IMR-90 (cell line): ENCODE data around the gene L3MBTL4. TPM values are rescaled to one million over a fixed set of nuclear protein-coding genes. Genes with fewer than 3 reads are reported as not detected.

Experiments
- ATAC-seq: fragments of 200-7000 bp; cut with Tn5 transposase; 2 replicates; pipeline ENCODE4 v1.9.1; 2020; ENCODE audit warnings: low read depth, mild to moderate bottlenecking, moderate library complexity
- BruUV-seq: library from RNA; stranded (reverse); fragments of 400-500 nt; replicated peaks from 2 replicates; lab custom pipeline; 2021; lab: Mats Ljungman, UMichigan
- CTCF ChIA-PET: fragments of 300-600 bp; formaldehyde crosslinking; extraction: SDS; loops from one replicate; lab custom pipeline; 2021; ENCODE audit warnings: antibody characterized with exemption; lab: Yijun Ruan, JAX
- POLR2A ChIA-PET: fragments of 300-600 bp; sonication (Branson Sonifier 250); formaldehyde crosslinking; loops from one replicate; lab custom pipeline; 2022; ENCODE audit warnings: antibody characterized with exemption; ENCODE audit not compliant: unreplicated experiment; lab: Charles Lee
- DNase-seq: peaks from one replicate; pipeline ENCODE4 v3.0.0; 2013
- H2AFZ ChIP-seq: replicated peaks from 2 replicates; pipeline ENCODE3; 2013; ENCODE audit warnings: low read length, mild to moderate bottlenecking; ENCODE audit not compliant: poor library complexity
- H2AK5ac ChIP-seq: 2 replicates; pipeline ENCODE4 v1.6.1; 2013; ENCODE audit warnings: low read depth, low read length, inconsistent platforms
- H2AK9ac ChIP-seq: replicated peaks from 2 replicates; pipeline ENCODE3; 2013; ENCODE audit warnings: mild to moderate bottlenecking, low read depth, low read length, moderate library complexity; ENCODE audit not compliant: poor library complexity
- H2BK120ac ChIP-seq: 2 replicates; pipeline ENCODE4 v1.6.1; 2013; ENCODE audit warnings: low read depth, low read length, inconsistent platforms
- H2BK15ac ChIP-seq: 3 replicates; pipeline ENCODE4 v1.6.1; 2013; ENCODE audit warnings: low read depth, low read length, inconsistent platforms
- H2BK20ac ChIP-seq: 2 replicates; pipeline ENCODE4 v1.6.1; 2013; ENCODE audit warnings: low read depth, mild to moderate bottlenecking, inconsistent platforms, low read length, moderate library complexity
- H2BK5ac ChIP-seq: 2 replicates; pipeline ENCODE4 v1.6.1; 2013; ENCODE audit warnings: mild to moderate bottlenecking, low read depth, low read length, inconsistent platforms; ENCODE audit not compliant: poor library complexity, severe bottlenecking
- H3K14ac ChIP-seq: replicated peaks from 2 replicates; pipeline ENCODE4 v1.6.1; 2013; ENCODE audit warnings: low read depth, low read length, inconsistent platforms
- H3K18ac ChIP-seq: 2 replicates; pipeline ENCODE4 v1.6.1; 2013; ENCODE audit warnings: low read depth, low read length, control low read depth
- H3K23ac ChIP-seq: 2 replicates; pipeline ENCODE4 v1.6.1; 2013; ENCODE audit warnings: low read depth, low read length, inconsistent platforms
- H3K27ac ChIP-seq: 2 replicates; pipeline ENCODE4 v1.5.1; 2013; ENCODE audit warnings: mild to moderate bottlenecking, control low read depth, low read length; ENCODE audit not compliant: insufficient read depth
- H3K27me3 ChIP-seq: 2 replicates; pipeline ENCODE4 v1.6.1; 2013; ENCODE audit warnings: low read length; ENCODE audit not compliant: control insufficient read depth, insufficient read depth
- H3K36me3 ChIP-seq: 2 replicates; pipeline ENCODE4 v1.6.1; 2013; ENCODE audit warnings: low read length, mixed read lengths; ENCODE audit not compliant: control insufficient read depth, insufficient read depth
- H3K4ac ChIP-seq: 2 replicates; pipeline ENCODE4 v1.6.1; 2013; ENCODE audit warnings: low read depth, low read length, inconsistent platforms
- H3K4me1 ChIP-seq: 2 replicates; pipeline ENCODE4 v1.6.1; 2013; ENCODE audit warnings: low read length, mixed read lengths; ENCODE audit not compliant: control insufficient read depth, insufficient read depth
- H3K4me2 ChIP-seq: 2 replicates; pipeline ENCODE4 v1.6.1; 2013; ENCODE audit warnings: low read depth, mild to moderate bottlenecking, control low read depth, low read length, moderate library complexity
- H3K4me3 ChIP-seq: 2 replicates; pipeline ENCODE4 v1.5.1; 2013; ENCODE audit warnings: low read depth, mild to moderate bottlenecking, control low read depth, low read length, moderate library complexity; ENCODE audit not compliant: insufficient read depth
- H3K56ac ChIP-seq: 2 replicates; pipeline ENCODE4 v1.6.1; 2013; ENCODE audit warnings: low read length, inconsistent platforms; ENCODE audit not compliant: insufficient read depth; ENCODE audit errors: extremely low read depth
- H3K79me1 ChIP-seq, 2 experiments: 2 replicates each; pipeline ENCODE4 v1.6.1; 2013; ENCODE audit warnings: low read length in 2 of 2, inconsistent platforms in 1 of 2, low read depth in 1 of 2
- H3K9ac ChIP-seq: 2 replicates; pipeline ENCODE4 v1.6.1; 2013; ENCODE audit warnings: low read depth, low read length, control low read depth
- H3K9me1 ChIP-seq: 2 replicates; pipeline ENCODE4 v1.6.1; 2013; ENCODE audit warnings: low read length, inconsistent platforms; ENCODE audit not compliant: insufficient read depth
- H3K9me3 ChIP-seq: 2 replicates; pipeline ENCODE4 v1.6.1; 2013; ENCODE audit warnings: low read length; ENCODE audit not compliant: control insufficient read depth, insufficient read depth
- H4K20me1 ChIP-seq: 2 replicates; pipeline ENCODE4 v1.6.1; 2013; ENCODE audit warnings: low read length, inconsistent platforms; ENCODE audit not compliant: insufficient read depth
- H4K5ac ChIP-seq: 2 replicates; pipeline ENCODE4 v1.6.1; 2013; ENCODE audit warnings: mild to moderate bottlenecking, low read depth, low read length, control low read depth
- H4K8ac ChIP-seq, 2 experiments: 2 replicates each; pipeline ENCODE4 v1.6.1; 2013; ENCODE audit warnings: low read depth in 2 of 2, low read length in 2 of 2, control low read depth in 1 of 2, inconsistent platforms in 1 of 2
- H4K91ac ChIP-seq: 2 replicates; pipeline ENCODE4 v1.6.1; 2013; ENCODE audit warnings: low read depth, low read length, inconsistent platforms; ENCODE audit not compliant: insufficient read depth
- MAZ ChIP-seq: IDR thresholded peaks from 2 replicates; pipeline ENCODE4 v1.6.1; 2012; ENCODE audit warnings: low read depth, mild to moderate bottlenecking, low read length, improper control_type of control experiment, moderate library complexity, borderline replicate concordance
- RCOR1 ChIP-seq: IDR thresholded peaks from 2 replicates; pipeline ENCODE4 v1.6.1; 2012; ENCODE audit warnings: mild to moderate bottlenecking, low read length, improper control_type of control experiment; ENCODE audit not compliant: insufficient replicate concordance
- SMC3 ChIP-seq: fragments of 150-350 bp; IDR thresholded peaks from 2 replicates; pipeline ENCODE4 v1.6.1; 2016; ENCODE audit warnings: low read depth, mild to moderate bottlenecking, antibody characterized with exemption, low read length, moderate library complexity
- WGBS, 2 experiments: methylation state at CpG; one replicate each; pipeline versions ENCODE4 v1.1.5 to v1.1.7; 2013; ENCODE audit warnings: missing lambda C conversion rate in 2 of 2; ENCODE audit not compliant: insufficient read length in 1 of 2; ENCODE audit errors: extremely low coverage in 2 of 2; 5-methylcytosine and 5-hydroxymethylcytosine counted together
- dilution Hi-C: fragments of 300-500 bp; cut with HindIII; formaldehyde crosslinking; loops from one replicate; pipeline ENCODE4 v1.14.3; 2018; ENCODE audit warnings: low sequenced_read_pairs; ENCODE audit not compliant: unreplicated experiment
- in situ Hi-C: fragments of 300-500 bp; cut with MboI; formaldehyde crosslinking; loops from 3 replicates; pipeline ENCODE4 v1.14.3; 2019; ENCODE audit warnings: low sequenced_read_pairs, inconsistent platforms, mixed read lengths
- intact Hi-C: fragments of 100-400 bp; cut with micrococcal nuclease; formaldehyde crosslinking; loops from 2 replicates; pipeline ENCODE4 v1.10.0; 2022
- polyA plus RNA-seq, 3 experiments: library from polyadenylated mRNA; depleted of rRNA; stranded (reverse); fragments of >200 nt; gene quantifications; 2 replicates each; pipeline ENCODE4 v1.2.3, GENCODE V29; 2012; ENCODE audit warnings: low replicate concordance in 1 of 3
- total RNA-seq: library from RNA; depleted of rRNA; stranded (reverse); fragments of >200 nt; gene quantifications from 2 replicates; pipeline ENCODE4 v1.2.3, GENCODE V29; 2012
- TF ChIP-seq, protein P1 (sequence below): fragments of 150-350 bp; IDR thresholded peaks from 2 replicates; pipeline ENCODE4 v1.6.1; 2016; ENCODE audit warnings: low read depth, mild to moderate bottlenecking, low read length, moderate library complexity, borderline replicate concordance
- TF ChIP-seq, protein P2 (sequence below): conservative IDR thresholded peaks from 2 replicates; pipeline ENCODE4 v1.5.1; 2012; ENCODE audit warnings: mild to moderate bottlenecking, low read depth, low read length, improper control_type of control experiment
- TF ChIP-seq, protein P3 (sequence below): fragments of 150-350 bp; IDR thresholded peaks from 2 replicates; pipeline ENCODE4 v1.6.1; 2017; ENCODE audit warnings: mild to moderate bottlenecking, antibody characterized with exemption, low read length, low read depth

The L3MBTL4 gene
- total and polyA plus RNA-seq, 2 of the 4 experiments (the other 2 are of a cell fraction) = under 0.01 to 0.02 TPM

DNA sequence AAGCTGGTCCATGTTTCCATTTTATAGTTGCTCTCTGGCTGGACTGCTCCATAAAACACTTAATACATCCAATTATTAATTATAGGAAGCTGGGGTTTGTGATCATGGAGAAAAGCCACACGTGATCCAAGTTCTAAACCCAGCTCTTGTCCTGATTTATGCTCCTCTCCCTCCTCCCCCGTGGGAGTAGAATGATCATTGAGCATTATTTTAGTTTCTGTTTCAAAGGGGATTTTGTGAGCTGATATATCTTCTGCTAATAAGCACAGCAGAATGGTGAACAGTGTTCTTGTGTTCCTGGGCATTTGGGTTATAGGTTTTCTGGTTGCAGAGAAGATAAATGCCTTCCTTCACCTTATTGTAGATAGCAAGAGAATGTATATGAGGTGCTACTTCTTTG is 383.7 kb downstream of the L3MBTL4 start:
- dilution Hi-C loops (no loop called here), intact Hi-C loops (no loop called here), in situ Hi-C loops (no loop called here)
- ChIA-PET CTCF (interaction anchor here (0.9 kb wide), 1 partner anchor 13 kb away, joined by 4 read pairs; no protein-coding TSS in a partner anchor), POLR2A (no interaction called here)
- DNase-seq (peak; percentile 12), ATAC-seq (0 out of 2 replicates have a peak, but pooled peaks have one; percentile 21)
- no peaks in the 10 kb centered on the region for H3K79me1 ChIP-seq
- no peaks in the 10 kb centered on the region for H4K20me1 ChIP-seq
- no peak overlapping the region for H2AK5ac ChIP-seq
- no peak overlapping the region for H2BK120ac ChIP-seq
- H3K9me1 ChIP-seq = no peaks in the 10 kb centered on the region
- no peaks in the 10 kb centered on the region for H3K27me3 ChIP-seq
- H3K4ac ChIP-seq = no peak overlapping the region
- H3K56ac ChIP-seq = no peak overlapping the region
- no peak overlapping the region for H4K8ac ChIP-seq
- no peak overlapping the region for H2BK15ac ChIP-seq
- no peak overlapping the region for H3K23ac ChIP-seq
- no peak overlapping the region for H3K27ac ChIP-seq
- peak overlapping the region; percentile 74; the same call in 1 of the 2 replicates for H3K4me2 ChIP-seq
- H2AK9ac ChIP-seq = no peak overlapping the region
- WGBS, 2 experiments = no CpG with 5 or more reads among the region's 2 CpGs
- no peak overlapping the region for H3K9ac ChIP-seq
- H3K4me3 ChIP-seq = no peak overlapping the region
- peak overlapping the region; percentile 41; the same call in 1 of the 2 replicates for H3K14ac ChIP-seq
- no peaks in the 10 kb centered on the region for H3K36me3 ChIP-seq
- TF ChIP-seq, protein P1, sequence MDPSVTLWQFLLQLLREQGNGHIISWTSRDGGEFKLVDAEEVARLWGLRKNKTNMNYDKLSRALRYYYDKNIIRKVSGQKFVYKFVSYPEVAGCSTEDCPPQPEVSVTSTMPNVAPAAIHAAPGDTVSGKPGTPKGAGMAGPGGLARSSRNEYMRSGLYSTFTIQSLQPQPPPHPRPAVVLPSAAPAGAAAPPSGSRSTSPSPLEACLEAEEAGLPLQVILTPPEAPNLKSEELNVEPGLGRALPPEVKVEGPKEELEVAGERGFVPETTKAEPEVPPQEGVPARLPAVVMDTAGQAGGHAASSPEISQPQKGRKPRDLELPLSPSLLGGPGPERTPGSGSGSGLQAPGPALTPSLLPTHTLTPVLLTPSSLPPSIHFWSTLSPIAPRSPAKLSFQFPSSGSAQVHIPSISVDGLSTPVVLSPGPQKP = no peak
- TF ChIP-seq, protein P2, sequence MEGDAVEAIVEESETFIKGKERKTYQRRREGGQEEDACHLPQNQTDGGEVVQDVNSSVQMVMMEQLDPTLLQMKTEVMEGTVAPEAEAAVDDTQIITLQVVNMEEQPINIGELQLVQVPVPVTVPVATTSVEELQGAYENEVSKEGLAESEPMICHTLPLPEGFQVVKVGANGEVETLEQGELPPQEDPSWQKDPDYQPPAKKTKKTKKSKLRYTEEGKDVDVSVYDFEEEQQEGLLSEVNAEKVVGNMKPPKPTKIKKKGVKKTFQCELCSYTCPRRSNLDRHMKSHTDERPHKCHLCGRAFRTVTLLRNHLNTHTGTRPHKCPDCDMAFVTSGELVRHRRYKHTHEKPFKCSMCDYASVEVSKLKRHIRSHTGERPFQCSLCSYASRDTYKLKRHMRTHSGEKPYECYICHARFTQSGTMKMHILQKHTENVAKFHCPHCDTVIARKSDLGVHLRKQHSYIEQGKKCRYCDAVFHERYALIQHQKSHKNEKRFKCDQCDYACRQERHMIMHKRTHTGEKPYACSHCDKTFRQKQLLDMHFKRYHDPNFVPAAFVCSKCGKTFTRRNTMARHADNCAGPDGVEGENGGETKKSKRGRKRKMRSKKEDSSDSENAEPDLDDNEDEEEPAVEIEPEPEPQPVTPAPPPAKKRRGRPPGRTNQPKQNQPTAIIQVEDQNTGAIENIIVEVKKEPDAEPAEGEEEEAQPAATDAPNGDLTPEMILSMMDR = no peak
- TF ChIP-seq MAZ (no peak), SMC3 (no peak), RCOR1 (no peak)
- TF ChIP-seq, protein P3, sequence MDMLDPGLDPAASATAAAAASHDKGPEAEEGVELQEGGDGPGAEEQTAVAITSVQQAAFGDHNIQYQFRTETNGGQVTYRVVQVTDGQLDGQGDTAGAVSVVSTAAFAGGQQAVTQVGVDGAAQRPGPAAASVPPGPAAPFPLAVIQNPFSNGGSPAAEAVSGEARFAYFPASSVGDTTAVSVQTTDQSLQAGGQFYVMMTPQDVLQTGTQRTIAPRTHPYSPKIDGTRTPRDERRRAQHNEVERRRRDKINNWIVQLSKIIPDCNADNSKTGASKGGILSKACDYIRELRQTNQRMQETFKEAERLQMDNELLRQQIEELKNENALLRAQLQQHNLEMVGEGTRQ = no peak
- no peak overlapping the region for H2BK20ac ChIP-seq
- no peak overlapping the region for H4K5ac ChIP-seq
- peaks cover 3% of the 10 kb centered on the region; the same call in 1 of the 2 replicates for H3K9me3 ChIP-seq
- no TSS peak for BruUV-seq
- H3K18ac ChIP-seq = no peak overlapping the region
- H2AFZ ChIP-seq = no peak overlapping the region
- no peak overlapping the region for H2BK5ac ChIP-seq
- no peak overlapping the region for H4K91ac ChIP-seq
- H3K4me1 ChIP-seq = no peaks in the 10 kb centered on the region
